Mesodermal cell (in vitro differentiated cells): ENCODE data around the gene NECAB2.

ENCODE experiments used
- H3K27ac ChIP-seq: 2 replicates; pipeline ENCODE4 v1.7.0; 2013; ENCODE audit warnings: mild to moderate bottlenecking, low read depth, low read length, moderate library complexity; ENCODE audit not compliant: severe bottlenecking
- H3K36me3 ChIP-seq: 2 replicates; pipeline ENCODE4 v1.7.1; 2013; ENCODE audit warnings: mild to moderate bottlenecking, low read length, moderate library complexity; ENCODE audit not compliant: control insufficient read depth, insufficient read depth
- H3K4me1 ChIP-seq: one replicate; pipeline ENCODE4 v1.7.1; 2013; ENCODE audit warnings: mild to moderate bottlenecking, low read length; ENCODE audit not compliant: insufficient read depth, control insufficient read depth, poor library complexity, severe bottlenecking
- H3K4me3 ChIP-seq: 2 replicates; pipeline ENCODE4 v1.7.0; 2013; ENCODE audit warnings: low read length, control low read depth, mild to moderate bottlenecking; ENCODE audit not compliant: insufficient read depth, poor library complexity, severe bottlenecking; ENCODE audit errors: extremely low read depth
- H3K9me3 ChIP-seq: 2 replicates; pipeline ENCODE4 v1.7.1; 2013; ENCODE audit warnings: mild to moderate bottlenecking, low read length, moderate library complexity; ENCODE audit not compliant: control insufficient read depth
- WGBS, 2 experiments: methylation state at CpG; one replicate each; pipeline ENCODE4 v1.1.5; 2013; ENCODE audit warnings: missing lambda C conversion rate in 2 of 2; ENCODE audit not compliant: insufficient coverage in 2 of 2; 5-methylcytosine and 5-hydroxymethylcytosine counted together

The NECAB2 gene

DNA sequence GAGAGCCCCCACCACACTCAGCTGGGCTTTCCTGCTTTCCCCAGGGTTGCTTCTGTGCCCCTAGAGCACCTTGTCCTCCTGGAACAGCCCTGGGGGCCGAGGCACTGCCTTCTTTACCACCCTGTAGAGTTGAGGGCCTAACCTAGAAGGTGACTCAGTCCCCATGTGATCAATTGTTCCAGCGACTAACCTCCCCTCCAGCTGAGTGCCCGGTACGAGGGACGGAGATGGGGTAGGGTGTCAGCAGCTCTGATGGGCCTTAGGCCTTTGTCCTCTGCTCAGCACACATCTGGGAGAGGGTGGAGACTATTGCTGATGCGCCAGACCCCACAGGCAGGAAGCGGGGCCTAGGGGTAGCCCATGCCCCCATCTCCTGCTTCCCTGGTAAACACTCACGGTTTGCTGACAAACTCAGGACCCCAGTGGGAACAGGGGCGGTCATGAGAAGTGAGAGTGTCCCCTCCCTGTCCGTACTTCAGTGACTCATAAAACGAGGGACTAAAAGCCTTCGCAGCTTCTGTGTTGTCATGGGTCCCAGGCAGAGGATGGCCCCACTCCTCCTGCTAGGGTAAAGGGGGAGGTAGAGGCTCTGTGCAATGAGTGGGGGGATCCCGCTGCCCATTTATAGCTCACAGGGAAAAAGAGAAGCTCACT lies 33.1 kb downstream of the NECAB2 start:
- no peaks in the 10 kb centered on the region for H3K4me1 ChIP-seq
- 68% methylated on average over 6 to 9 of the region's 13 CpGs for WGBS, 2 experiments
- H3K36me3 ChIP-seq: no peaks in the 10 kb centered on the region
- no peak overlapping the region for H3K4me3 ChIP-seq
- no peaks in the 10 kb centered on the region for H3K9me3 ChIP-seq
- no peak overlapping the region for H3K27ac ChIP-seq

DNA sequence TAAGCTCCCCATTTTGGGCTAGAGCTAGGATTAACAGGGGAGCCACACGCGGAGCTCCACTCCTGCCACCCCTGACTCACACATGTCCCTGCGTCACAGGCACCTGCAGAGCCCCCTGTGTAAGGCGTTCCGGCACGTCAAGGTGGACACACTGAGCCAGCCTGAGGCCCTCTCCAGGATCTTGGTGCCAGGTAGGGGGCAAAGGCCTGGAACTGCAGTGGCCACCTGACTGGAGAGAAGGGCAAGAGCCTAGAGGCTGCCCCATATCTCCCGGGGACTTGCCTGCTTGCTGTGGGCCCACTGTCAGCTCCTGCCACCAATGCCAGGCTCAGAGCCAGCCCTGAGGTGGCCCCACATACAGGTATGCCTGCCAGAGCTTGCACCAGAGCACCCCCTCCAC lies 33.7 kb downstream of the NECAB2 start:
- no peaks in the 10 kb centered on the region for H3K36me3 ChIP-seq
- H3K27ac ChIP-seq: no peak overlapping the region
- no peaks in the 10 kb centered on the region for H3K9me3 ChIP-seq
- no peak overlapping the region for H3K4me3 ChIP-seq
- H3K4me1 ChIP-seq: no peaks in the 10 kb centered on the region
- WGBS, 2 experiments: 87 to 93% methylated on average over 7 of the region's 7 CpGs

DNA sequence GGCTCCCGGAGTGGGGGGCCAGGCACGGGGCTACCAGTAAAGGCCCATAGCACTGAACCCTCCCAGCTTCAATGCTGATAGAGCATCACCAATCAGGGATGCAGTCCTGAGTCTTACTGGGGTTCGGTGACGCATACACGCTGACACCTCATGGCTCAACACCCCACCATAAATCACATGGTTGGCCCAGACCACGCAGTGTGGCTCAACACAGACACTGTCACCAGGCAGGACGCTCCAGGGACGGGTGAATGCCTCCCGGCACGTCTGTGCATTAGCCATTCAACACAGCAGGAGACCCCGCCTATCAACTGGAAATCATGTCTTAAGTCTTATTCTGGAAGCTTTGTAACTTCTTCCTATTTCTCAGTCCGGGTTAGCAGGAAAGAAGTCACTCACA lies 35.0 kb downstream of the NECAB2 start:
- H3K4me1 ChIP-seq: no peaks in the 10 kb centered on the region
- 84 to 87% methylated on average over 9 to 12 of the region's 12 CpGs for WGBS, 2 experiments
- H3K4me3 ChIP-seq: no peak overlapping the region
- no peak overlapping the region for H3K27ac ChIP-seq
- H3K9me3 ChIP-seq: no peaks in the 10 kb centered on the region
- H3K36me3 ChIP-seq: no peaks in the 10 kb centered on the region

GRCh38 chr16:84004442-84004841 lies 36.4 kb downstream of the NECAB2 start:
- WGBS, 2 experiments: 88 to 96% methylated on average over 6 to 7 of the region's 7 CpGs

DNA sequence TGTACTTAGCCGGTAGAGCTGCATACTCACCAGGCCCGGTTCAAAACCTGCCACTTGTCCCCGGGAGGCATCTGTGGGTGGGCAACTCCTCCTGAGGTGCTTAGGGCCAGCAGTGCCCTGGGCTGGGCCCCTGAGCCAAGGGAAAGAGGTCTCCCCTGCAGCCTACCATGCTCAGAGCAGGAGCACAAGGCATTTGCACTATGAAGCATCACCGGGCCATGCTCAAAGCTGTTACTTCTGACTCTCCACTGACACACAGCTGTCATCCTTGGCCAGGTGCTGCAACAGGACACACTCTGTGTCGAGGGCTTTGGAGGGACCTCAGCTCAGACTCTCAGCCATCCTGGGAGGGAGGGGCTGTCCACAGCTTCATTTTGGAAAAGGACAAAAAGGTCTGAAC lies 37.3 kb downstream of the NECAB2 start:
- no peak overlapping the region for H3K4me3 ChIP-seq
- H3K27ac ChIP-seq: no peak overlapping the region
- H3K4me1 ChIP-seq: no peaks in the 10 kb centered on the region
- no peaks in the 10 kb centered on the region for H3K9me3 ChIP-seq
- 81 to 91% methylated on average over 4 to 5 of the region's 5 CpGs for WGBS, 2 experiments
- H3K36me3 ChIP-seq: no peaks in the 10 kb centered on the region

More at GRCh38 chr16:84004442-84004841, 36.4 kb downstream of the NECAB2 start:
- no peaks in the 10 kb centered on the region for H3K36me3 ChIP-seq
- H3K4me1 ChIP-seq: no peaks in the 10 kb centered on the region
- no peak overlapping the region for H3K27ac ChIP-seq
- no peaks in the 10 kb centered on the region for H3K9me3 ChIP-seq
- no peak overlapping the region for H3K4me3 ChIP-seq

GRCh38 chr16:84007520-84007919 lies 39.5 kb downstream of the NECAB2 start:
- no peak overlapping the region for H3K4me3 ChIP-seq
- H3K9me3 ChIP-seq: no peaks in the 10 kb centered on the region
- WGBS, 2 experiments: 80 to 90% methylated on average over 4 of the region's 4 CpGs
- H3K36me3 ChIP-seq: no peaks in the 10 kb centered on the region
- no peak overlapping the region for H3K27ac ChIP-seq
- H3K4me1 ChIP-seq: no peaks in the 10 kb centered on the region

GRCh38 chr16:84007965-84008364 lies 39.9 kb downstream of the NECAB2 start:
- no peak overlapping the region for H3K27ac ChIP-seq
- 81 to 100% methylated on average over 3 to 4 of the region's 8 CpGs for WGBS, 2 experiments

DNA sequence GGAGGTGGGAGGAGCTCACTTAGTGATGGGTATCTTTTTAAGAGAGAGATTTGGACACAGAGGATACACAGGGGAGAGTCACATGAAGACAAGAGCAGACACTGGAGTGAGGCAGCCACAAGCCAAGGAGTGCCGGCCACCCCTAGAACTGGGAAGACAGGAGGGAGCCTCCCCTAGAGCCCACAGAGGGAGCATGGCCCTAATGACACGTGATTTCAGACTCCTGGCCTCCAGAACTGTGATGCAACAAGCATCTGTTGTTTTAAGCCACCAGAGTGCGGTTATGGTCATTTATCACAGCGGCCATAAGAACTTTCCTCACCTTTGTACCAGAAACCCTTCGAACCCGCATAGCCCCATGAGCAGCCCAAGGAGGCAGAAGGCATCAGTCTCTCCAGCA lies 41.2 kb downstream of the NECAB2 start:
- H3K4me3 ChIP-seq: no peak overlapping the region
- H3K4me1 ChIP-seq: no peaks in the 10 kb centered on the region

More at GRCh38 chr16:84007965-84008364, 39.9 kb downstream of the NECAB2 start:
- no peaks in the 10 kb centered on the region for H3K36me3 ChIP-seq
- H3K4me3 ChIP-seq: no peak overlapping the region
- H3K4me1 ChIP-seq: no peaks in the 10 kb centered on the region
- H3K9me3 ChIP-seq: no peaks in the 10 kb centered on the region

GRCh38 chr16:84013787-84014569 lies 45.9 kb downstream of the NECAB2 start:
- H3K4me3 ChIP-seq: no peak overlapping the region
- no peaks in the 10 kb centered on the region for H3K36me3 ChIP-seq
- WGBS, 2 experiments: 16 to 22% methylated on average over 9 of the region's 14 CpGs

More for the DNA sequence above, 41.2 kb downstream of the NECAB2 start:
- no peaks in the 10 kb centered on the region for H3K36me3 ChIP-seq
- WGBS, 2 experiments: 92 to 97% methylated on average over 6 of the region's 6 CpGs
- H3K9me3 ChIP-seq: no peaks in the 10 kb centered on the region
- H3K27ac ChIP-seq: no peak overlapping the region

DNA sequence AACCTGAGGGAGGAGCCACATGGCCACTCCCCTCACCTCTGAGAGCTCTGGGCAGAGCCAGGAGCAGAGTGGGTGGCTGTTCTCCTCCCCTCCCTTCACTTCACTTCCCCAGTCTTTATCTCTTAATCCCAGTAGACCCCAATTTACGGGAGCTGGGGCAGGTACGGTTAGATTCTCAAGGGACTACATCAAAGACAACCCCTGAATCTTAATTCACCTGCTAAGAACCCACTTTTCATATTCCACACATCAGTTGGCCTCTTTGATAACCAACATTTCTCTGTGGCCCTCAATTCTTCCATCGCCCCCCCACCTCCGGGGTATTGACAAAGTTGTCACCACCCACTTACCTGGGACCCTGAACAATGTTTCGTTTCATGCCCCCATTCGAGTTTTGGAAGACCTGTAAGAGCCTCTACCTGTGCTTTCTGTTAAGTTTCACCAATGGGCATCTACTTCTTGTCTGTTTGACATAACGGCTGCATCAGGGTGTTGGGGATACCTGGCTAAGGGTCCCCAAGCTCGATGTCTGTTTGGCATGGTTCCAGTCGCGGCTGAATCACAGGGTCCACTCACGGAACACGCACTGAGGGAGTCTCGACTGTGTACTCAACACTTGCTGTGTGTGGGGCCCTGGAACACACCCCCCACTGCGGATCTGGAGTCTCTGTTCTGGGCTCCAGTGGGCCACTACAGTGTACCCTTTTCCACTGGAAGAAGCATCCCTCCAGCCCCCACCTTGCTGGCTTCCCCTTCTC lies 46.7 kb downstream of the NECAB2 start:
- no peak overlapping the region for H3K27ac ChIP-seq
- WGBS, 2 experiments: 80 to 91% methylated on average over 11 to 13 of the region's 14 CpGs

More at GRCh38 chr16:84013787-84014569, 45.9 kb downstream of the NECAB2 start:
- Histone ChIP-seq H3K9me3 (no peaks in the 10 kb centered on the region), H3K4me1 (no peaks in the 10 kb centered on the region), H3K27ac (no peak overlapping the region)

More for the DNA sequence above, 46.7 kb downstream of the NECAB2 start:
- Histone ChIP-seq H3K36me3 (no peaks in the 10 kb centered on the region), H3K9me3 (no peaks in the 10 kb centered on the region), H3K4me1 (no peaks in the 10 kb centered on the region), H3K4me3 (no peak overlapping the region)
